Coronary artery (tissue), 2 donors: Measurements from ENCODE around the gene MOB1A.

Experiments used
- DNase-seq: peaks from one replicate; pipeline ENCODE4 v3.0.0-alpha.2; 2017; ENCODE audit warnings: low spot score
- H3K27ac ChIP-seq, 2 donors: fragments of 200-600 bp; sonication (generic); one replicate each; pipeline ENCODE4 v1.5.1; 2016 to 2019
- H3K4me3 ChIP-seq: fragments of 200-600 bp; sonication (generic); 2 replicates; pipeline ENCODE4 v1.5.1; 2016; ENCODE audit warnings: mild to moderate bottlenecking, moderate library complexity
- TF ChIP-seq, protein P1 (sequence below): fragments of 200-600 bp; sonication (generic); IDR thresholded peaks from one replicate; pipeline ENCODE4 v1.5.1; 2019; ENCODE audit warnings: antibody characterized with exemption

The MOB1A gene

DNA sequence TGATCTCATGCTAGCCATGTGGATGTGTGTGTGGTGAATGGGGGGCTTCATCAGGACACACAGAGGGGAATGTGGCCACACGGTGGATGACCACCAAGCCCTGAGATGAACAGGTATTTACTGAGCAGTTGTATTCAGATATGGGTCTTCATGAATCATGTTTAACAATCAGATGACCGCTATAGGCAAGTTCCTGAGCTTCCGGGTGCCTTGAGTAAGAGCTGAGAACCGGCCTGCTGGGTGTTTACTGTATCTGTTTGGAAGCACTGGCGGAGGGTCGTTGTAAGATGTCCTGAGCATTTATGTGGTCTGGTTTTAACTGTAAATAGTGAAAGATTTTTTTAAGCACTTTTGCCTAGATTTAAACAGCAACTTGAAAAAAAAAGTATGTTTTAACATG lies 74.9 kb downstream of the MOB1A start:
- H3K27ac ChIP-seq: no peak overlapping the region
- DNase-seq: no peak
- no peak overlapping the region for H3K4me3 ChIP-seq
- TF ChIP-seq, protein P1, sequence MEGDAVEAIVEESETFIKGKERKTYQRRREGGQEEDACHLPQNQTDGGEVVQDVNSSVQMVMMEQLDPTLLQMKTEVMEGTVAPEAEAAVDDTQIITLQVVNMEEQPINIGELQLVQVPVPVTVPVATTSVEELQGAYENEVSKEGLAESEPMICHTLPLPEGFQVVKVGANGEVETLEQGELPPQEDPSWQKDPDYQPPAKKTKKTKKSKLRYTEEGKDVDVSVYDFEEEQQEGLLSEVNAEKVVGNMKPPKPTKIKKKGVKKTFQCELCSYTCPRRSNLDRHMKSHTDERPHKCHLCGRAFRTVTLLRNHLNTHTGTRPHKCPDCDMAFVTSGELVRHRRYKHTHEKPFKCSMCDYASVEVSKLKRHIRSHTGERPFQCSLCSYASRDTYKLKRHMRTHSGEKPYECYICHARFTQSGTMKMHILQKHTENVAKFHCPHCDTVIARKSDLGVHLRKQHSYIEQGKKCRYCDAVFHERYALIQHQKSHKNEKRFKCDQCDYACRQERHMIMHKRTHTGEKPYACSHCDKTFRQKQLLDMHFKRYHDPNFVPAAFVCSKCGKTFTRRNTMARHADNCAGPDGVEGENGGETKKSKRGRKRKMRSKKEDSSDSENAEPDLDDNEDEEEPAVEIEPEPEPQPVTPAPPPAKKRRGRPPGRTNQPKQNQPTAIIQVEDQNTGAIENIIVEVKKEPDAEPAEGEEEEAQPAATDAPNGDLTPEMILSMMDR: no peak
